GM18505 (cell line): Measurements from ENCODE around the gene MISP3.

Source experiments
- ATAC-seq: cut with Tn5 transposase; IDR thresholded peaks from one replicate; pipeline ENCODE4 v1.9.1; 2021; ENCODE audit not compliant: unreplicated experiment
- POLR2A ChIP-seq: IDR thresholded peaks from 4 replicates; pipeline ENCODE4 v1.6.1; 2011; ENCODE audit warnings: borderline replicate concordance; ENCODE audit not compliant: insufficient read depth, insufficient read length; ENCODE audit errors: extremely low read depth

Gene MISP3

GRCh38 chr19:14094854-14095253 is 22.3 kb downstream of the MISP3 start:
- no peak for TF ChIP-seq POLR2A
- no peak for ATAC-seq

DNA sequence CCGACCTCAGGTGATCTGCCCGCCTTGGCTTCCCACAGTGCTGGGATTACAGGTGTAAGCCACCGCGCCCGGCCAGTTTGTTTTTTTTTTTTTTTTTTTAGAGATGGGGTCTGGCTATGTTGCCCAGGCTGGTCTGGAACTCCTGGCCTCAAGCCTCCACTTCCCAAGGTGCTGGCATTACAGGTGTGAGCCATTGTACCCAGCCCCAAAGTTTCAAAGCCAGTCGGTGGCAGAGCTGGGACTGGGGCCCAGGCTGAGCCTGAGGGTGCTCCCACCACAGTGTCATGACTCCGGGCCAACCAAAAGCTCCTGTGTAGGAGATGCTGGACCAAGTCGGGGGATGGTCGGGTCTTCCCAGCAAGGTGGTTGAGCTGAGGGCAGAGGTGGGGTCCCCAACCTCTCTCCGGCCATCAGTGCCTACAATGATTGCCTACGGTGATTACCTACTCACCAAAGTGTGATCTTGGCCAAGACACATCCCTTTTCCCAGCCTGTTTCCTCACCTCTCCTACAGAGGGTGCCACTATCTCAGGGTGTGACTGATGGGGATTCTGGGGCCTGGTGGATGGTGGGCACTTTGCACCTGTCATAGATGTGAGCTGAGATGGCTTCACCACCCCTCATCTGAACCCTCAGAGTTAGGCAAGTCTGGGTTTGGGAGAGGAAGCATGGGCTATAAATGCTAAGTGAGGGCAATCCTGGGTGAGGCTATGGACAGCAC is 23.8 kb downstream of the MISP3 start:
- TF ChIP-seq POLR2A: no peak
- ATAC-seq: no peak

- no peak for ATAC-seq
- no peak for TF ChIP-seq POLR2A
Observed at GRCh38 chr19:14097532-14098151, 25.1 kb downstream of the MISP3 start.

- TF ChIP-seq POLR2A: no peak
Observed at GRCh38 chr19:14101003-14101545, 28.5 kb downstream of the MISP3 start.

GRCh38 chr19:14102102-14102696 is 29.6 kb downstream of the MISP3 start:
- ATAC-seq: no peak

More at GRCh38 chr19:14101003-14101545, 28.5 kb downstream of the MISP3 start:
- ATAC-seq: no peak

DNA sequence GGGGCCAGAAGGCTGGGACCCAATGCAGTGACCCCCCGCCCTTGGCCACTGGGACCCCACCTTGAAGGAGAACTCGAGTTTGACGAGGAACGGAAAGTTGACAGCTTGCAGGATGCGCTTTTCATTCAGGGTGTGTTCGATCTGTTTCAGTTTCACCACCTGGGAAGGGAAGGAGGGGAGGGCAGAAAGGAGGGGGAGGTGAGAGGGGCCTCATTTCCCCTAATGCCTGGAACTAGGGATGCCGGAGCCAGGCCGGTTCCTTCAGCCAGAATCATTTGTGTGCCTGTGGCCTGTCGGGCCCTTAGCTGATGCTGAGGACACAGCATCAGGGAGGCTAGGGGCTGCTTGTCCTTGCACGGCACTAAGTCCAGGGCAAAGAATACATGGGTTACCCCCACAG is 30.2 kb downstream of the MISP3 start:
- no peak for TF ChIP-seq POLR2A
- ATAC-seq: no peak

More at GRCh38 chr19:14102102-14102696, 29.6 kb downstream of the MISP3 start:
- no peak for TF ChIP-seq POLR2A

- no peak for ATAC-seq
- no peak for TF ChIP-seq POLR2A
Observed at GRCh38 chr19:14103310-14103709, 30.7 kb downstream of the MISP3 start.

DNA sequence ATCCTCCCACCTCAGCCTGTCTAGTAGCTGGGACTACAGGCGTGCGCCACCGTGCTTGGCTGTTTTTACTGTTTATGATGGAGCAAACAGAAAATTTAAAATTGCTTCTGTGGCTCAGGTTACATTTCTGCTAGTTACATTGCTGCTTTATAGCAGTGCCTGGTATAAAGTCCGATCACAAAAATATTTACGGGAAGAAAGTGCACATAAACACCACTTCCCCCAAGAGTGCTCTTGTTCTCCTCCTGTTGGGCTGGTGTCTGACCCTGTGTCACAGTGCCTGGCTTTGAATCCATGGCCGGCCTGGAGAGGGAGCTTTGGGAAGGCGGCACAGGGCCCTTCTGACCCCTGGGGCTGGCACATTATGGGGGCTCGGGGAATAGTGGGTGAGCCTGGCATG is 33.1 kb downstream of the MISP3 start:
- ATAC-seq: no peak
- no peak for TF ChIP-seq POLR2A

DNA sequence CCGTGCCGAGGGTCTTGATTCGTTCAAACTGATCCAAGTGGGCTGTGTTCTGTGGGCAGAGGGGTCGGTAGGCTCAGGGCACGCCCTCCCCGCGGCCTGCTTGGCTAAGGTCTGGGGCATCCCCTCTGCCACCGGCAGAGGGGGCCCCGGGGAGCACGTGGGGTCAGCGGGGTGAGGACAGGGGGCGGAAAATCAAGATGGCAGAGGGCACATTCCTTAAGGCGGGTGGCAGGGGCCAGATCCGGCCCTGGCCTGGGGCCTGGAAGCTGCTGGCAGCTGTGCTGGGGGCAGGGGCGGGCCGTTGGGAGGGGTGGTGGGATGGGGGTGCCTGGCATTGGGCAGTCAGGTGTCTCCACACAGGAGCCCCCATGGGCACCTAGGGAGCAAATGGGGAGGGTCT is 34.3 kb downstream of the MISP3 start:
- no peak for TF ChIP-seq POLR2A
- ATAC-seq: no peak

DNA sequence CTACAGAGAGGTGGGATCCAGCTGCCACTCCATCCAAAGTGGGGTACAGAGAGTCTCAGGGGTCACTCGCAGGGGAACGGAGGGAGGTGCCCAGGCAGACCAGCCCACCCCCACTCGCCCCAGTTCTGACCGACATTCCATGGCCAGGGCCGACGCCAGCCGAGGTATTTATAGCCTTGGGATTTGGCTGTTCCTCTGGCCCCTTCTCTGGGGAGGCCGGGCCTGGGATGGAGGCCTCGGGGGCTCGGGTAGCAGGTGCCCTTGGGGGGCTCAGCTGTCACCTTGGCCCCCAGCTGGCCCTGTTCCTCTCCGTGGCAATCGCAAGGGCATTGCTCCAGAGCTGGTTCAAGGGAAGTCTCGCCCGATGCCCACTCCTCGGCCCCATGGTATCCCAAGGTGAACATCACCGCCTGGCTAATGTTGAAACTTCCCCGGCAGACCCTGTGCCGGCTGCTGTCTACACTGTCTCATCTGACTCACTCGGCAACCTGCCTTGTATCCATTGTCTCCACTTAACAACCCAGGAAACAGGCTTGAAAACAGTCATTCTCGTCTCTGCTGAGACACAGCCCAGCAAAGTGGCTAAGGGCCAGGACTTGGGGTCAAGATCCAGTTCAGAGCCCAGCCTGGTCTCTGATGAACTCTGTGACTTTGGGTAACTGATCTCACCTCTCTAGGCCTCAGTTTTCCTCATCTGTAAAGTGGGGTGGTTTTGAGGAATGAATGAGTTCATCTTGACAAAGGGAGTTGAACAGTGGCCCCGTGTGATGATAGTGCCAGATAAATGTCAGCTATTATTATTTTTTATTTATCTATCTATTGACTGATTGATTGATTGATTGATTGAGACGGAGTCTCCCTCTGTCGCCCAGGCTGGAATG is 35.2 kb downstream of the MISP3 start:
- no peak for ATAC-seq

DNA sequence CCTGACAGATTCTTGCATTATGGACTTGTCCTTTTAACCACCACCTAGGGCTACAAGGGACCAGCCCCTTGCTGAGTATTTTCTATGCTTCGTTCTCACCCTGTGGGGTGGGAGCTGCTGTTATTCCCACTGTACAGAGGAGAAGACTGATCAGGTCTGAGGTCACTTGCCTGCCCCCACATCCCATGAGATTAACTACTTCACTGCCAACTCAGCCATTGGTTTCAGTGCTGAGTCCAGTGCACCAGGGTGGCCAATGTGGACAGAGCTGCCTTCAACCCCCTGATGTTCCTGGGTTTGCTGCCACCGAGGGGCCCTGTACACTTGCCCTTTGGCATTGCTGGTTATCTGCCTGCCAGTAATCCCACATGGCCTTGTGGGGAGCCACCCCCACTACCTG is 38.1 kb downstream of the MISP3 start:
- TF ChIP-seq POLR2A: no peak
- no peak for ATAC-seq

More for the DNA sequence above, 35.2 kb downstream of the MISP3 start:
- TF ChIP-seq POLR2A: no peak

DNA sequence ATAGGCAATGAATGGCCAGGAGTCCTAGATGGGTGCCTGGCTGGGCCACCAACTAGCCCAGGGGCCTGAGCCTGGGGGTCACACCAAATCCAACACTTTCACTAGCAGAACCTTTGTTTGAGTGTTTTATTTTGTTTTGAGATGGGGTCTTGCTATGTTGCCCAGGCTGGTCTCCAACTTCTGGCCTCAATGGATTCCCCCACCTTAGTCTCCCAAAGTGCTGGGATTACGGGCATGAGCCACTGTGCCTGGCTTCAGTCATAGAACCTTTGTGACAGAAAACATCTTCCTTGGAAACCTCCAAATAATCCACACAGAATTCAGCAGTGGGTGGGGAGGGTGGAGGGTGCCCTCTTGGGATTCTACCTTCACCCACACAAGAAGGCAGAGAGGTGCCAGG is 38.9 kb downstream of the MISP3 start:
- no peak for TF ChIP-seq POLR2A
- no peak for ATAC-seq
